Liver (tissue), 9 donors: ENCODE data around the gene PTPRN2. TPM values are rescaled to one million over a fixed set of nuclear protein-coding genes. Genes with fewer than 3 reads are reported as not detected.

Source experiments
- DNase-seq: peaks from one replicate; pipeline ENCODE4 v3.0.0-alpha.2; 2017; ENCODE audit warnings: low spot score
- H3K27ac ChIP-seq, 2 donors: one replicate each; pipeline ENCODE4 v1.7.0; 2013; ENCODE audit warnings: inconsistent platforms in 2 of 2, low read length in 2 of 2, control low read depth in 1 of 2, low read depth in 1 of 2, mild to moderate bottlenecking in 1 of 2
- H3K27me3 ChIP-seq, 4 donors: one replicate each; pipeline versions ENCODE4 v1.6.1 to v1.7.0; 2013; ENCODE audit warnings: low read length in 3 of 4, inconsistent platforms in 1 of 4, mild to moderate bottlenecking in 1 of 4, moderate library complexity in 1 of 4; ENCODE audit not compliant: control insufficient read depth in 4 of 4, insufficient read depth in 4 of 4
- H3K36me3 ChIP-seq, 4 donors: one replicate each; pipeline versions ENCODE4 v1.6.1 to v1.7.0; 2013; ENCODE audit warnings: low read length in 3 of 4, mild to moderate bottlenecking in 3 of 4, low read depth in 1 of 4, moderate library complexity in 1 of 4; ENCODE audit not compliant: control insufficient read depth in 4 of 4, insufficient read depth in 3 of 4
- H3K4me1 ChIP-seq, 4 donors: one replicate each; pipeline versions ENCODE4 v1.6.1 to v1.7.0; 2013; ENCODE audit warnings: low read length in 3 of 4, mild to moderate bottlenecking in 3 of 4, moderate library complexity in 1 of 4; ENCODE audit not compliant: control insufficient read depth in 4 of 4, insufficient read depth in 4 of 4
- H3K4me3 ChIP-seq, 3 donors: one replicate each; pipeline versions ENCODE4 v1.6.1 to v1.7.0; 2013; ENCODE audit warnings: low read length in 3 of 3, control low read depth in 1 of 3, low read depth in 1 of 3, mild to moderate bottlenecking in 1 of 3
- H3K9ac ChIP-seq, 2 donors: one replicate each; pipeline ENCODE4 v1.7.0; 2013; ENCODE audit warnings: low read length in 2 of 2, mild to moderate bottlenecking in 2 of 2, moderate library complexity in 2 of 2, control low read depth in 1 of 2, low read depth in 1 of 2
- H3K9me3 ChIP-seq, 4 donors: one replicate each; pipeline versions ENCODE4 v1.6.1 to v1.7.0; 2013; ENCODE audit warnings: low read length in 3 of 4; ENCODE audit not compliant: control insufficient read depth in 4 of 4
- ATF3 ChIP-seq: IDR thresholded peaks from 2 replicates; pipeline ENCODE4 v1.6.1; 2016; ENCODE audit warnings: antibody characterized with exemption
- CTCF ChIP-seq: fragments of 150-350 bp; IDR thresholded peaks from 2 replicates; pipeline ENCODE4 v1.5.1; 2017; ENCODE audit warnings: improper control_type of control experiment, low read depth, low read length; ENCODE audit not compliant: missing input control
- FOXA1 ChIP-seq: IDR thresholded peaks from 2 replicates; pipeline ENCODE4 v1.6.1; 2016; ENCODE audit warnings: antibody characterized with exemption
- HNF4A ChIP-seq, 2 donors: conservative IDR thresholded peaks; 2 replicates each; pipeline ENCODE4 v1.6.1; 2016; ENCODE audit warnings: antibody characterized with exemption in 2 of 2, mild to moderate bottlenecking in 2 of 2
- REST ChIP-seq: IDR thresholded peaks from 2 replicates; pipeline ENCODE4 v1.6.1; 2016; ENCODE audit warnings: antibody characterized with exemption, mild to moderate bottlenecking
- RXRA ChIP-seq, 2 donors: IDR thresholded peaks; 2 replicates each; pipeline ENCODE4 v1.6.1; 2017 to 2018; ENCODE audit warnings: antibody characterized with exemption in 2 of 2, mild to moderate bottlenecking in 1 of 2
- SP1 ChIP-seq: IDR thresholded peaks from 2 replicates; pipeline ENCODE4 v1.6.1; 2018; ENCODE audit warnings: antibody characterized with exemption, mild to moderate bottlenecking
- ZBTB33 ChIP-seq: IDR thresholded peaks from 2 replicates; pipeline ENCODE4 v1.6.1; 2016; ENCODE audit warnings: antibody characterized with exemption
- WGBS: extraction: QIAGEN DNeasy Blood & Tissue Kit; methylation state at CpG from one replicate; pipeline ENCODE4 v1.1.7; 2013; 5-methylcytosine and 5-hydroxymethylcytosine counted together
- polyA plus RNA-seq, 2 donors: library from polyadenylated mRNA; stranded (reverse) in 1 of 2; unstranded in 1 of 2; fragments of 200-250 nt in 1 of 2; fragments of >200 nt in 1 of 2; fragmentation: Nextera tagmentation in 1 of 2; extraction: Ambion mirVana in 1 of 2; gene quantifications; one replicate each; pipeline versions ENCODE4 v1.2.1 to v1.2.3, GENCODE V29; 2013 to 2015
- total RNA-seq, 2 donors: library from RNA; depleted of rRNA; stranded (reverse); fragments of >200 nt; gene quantifications; one replicate each; pipeline ENCODE4 v1.2.3, GENCODE V29; 2014
- donor health status: healthy.
- donor health status: healthy.
- donor health status: healthy.
- donor health status: healthy.
- donor health status: healthy.

Gene PTPRN2
- total and polyA plus RNA-seq, 4 donors = 0.75 to 1.9 (median 1.1) TPM

- no peaks in the 10 kb centered on the region for H3K9me3 ChIP-seq
- no peak overlapping the region for H3K4me3 ChIP-seq
- H3K27me3 ChIP-seq = no peaks in the 10 kb centered on the region
- no peak for TF ChIP-seq REST
- no peak for TF ChIP-seq RXRA (IDR thresholded peaks at IDR 0.05)
- WGBS = 85% methylated on average over 23 of the region's 23 CpGs
- no peak overlapping the region for H3K9ac ChIP-seq
- no peak for DNase-seq
- no peaks in the 10 kb centered on the region for H3K36me3 ChIP-seq
- H3K4me1 ChIP-seq = no peaks in the 10 kb centered on the region
- no peak overlapping the region for H3K27ac ChIP-seq
These were observed 335.4 kb downstream of the PTPRN2 start for GRCh38 chr7:158252081-158252836.

- TF ChIP-seq FOXA1 = no peak
- no peak for TF ChIP-seq HNF4A (conservative IDR thresholded peaks at IDR 0.05)
- TF ChIP-seq SP1 = no peak
- TF ChIP-seq ZBTB33 = no peak
- no peak for TF ChIP-seq CTCF
- no peak for TF ChIP-seq RXRA (IDR thresholded peaks at IDR 0.05)
- TF ChIP-seq ATF3 = no peak
- H3K9me3 ChIP-seq = no peaks in the 10 kb centered on the region
- 88% methylated on average over 18 of the region's 18 CpGs for WGBS
- H3K4me1 ChIP-seq = no peaks in the 10 kb centered on the region
- H3K9ac ChIP-seq = no peak overlapping the region
- H3K27me3 ChIP-seq = no peaks in the 10 kb centered on the region
- no peaks in the 10 kb centered on the region for H3K36me3 ChIP-seq
- no peak overlapping the region for H3K27ac ChIP-seq
- H3K4me3 ChIP-seq = no peak overlapping the region
- DNase-seq = no peak
These were observed 336.3 kb downstream of the PTPRN2 start for GRCh38 chr7:158251061-158251965.
